ENCODE measurements around the gene MAPK8IP2.

GRCh38 chr22:50653256-50653655 lies 52.7 kb downstream of the MAPK8IP2 start:
- TF ChIP-seq, protein P1, sequence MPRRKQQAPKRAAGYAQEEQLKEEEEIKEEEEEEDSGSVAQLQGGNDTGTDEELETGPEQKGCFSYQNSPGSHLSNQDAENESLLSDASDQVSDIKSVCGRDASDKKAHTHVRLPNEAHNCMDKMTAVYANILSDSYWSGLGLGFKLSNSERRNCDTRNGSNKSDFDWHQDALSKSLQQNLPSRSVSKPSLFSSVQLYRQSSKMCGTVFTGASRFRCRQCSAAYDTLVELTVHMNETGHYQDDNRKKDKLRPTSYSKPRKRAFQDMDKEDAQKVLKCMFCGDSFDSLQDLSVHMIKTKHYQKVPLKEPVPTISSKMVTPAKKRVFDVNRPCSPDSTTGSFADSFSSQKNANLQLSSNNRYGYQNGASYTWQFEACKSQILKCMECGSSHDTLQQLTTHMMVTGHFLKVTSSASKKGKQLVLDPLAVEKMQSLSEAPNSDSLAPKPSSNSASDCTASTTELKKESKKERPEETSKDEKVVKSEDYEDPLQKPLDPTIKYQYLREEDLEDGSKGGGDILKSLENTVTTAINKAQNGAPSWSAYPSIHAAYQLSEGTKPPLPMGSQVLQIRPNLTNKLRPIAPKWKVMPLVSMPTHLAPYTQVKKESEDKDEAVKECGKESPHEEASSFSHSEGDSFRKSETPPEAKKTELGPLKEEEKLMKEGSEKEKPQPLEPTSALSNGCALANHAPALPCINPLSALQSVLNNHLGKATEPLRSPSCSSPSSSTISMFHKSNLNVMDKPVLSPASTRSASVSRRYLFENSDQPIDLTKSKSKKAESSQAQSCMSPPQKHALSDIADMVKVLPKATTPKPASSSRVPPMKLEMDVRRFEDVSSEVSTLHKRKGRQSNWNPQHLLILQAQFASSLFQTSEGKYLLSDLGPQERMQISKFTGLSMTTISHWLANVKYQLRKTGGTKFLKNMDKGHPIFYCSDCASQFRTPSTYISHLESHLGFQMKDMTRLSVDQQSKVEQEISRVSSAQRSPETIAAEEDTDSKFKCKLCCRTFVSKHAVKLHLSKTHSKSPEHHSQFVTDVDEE (CRISPR knock-in tag; IDR thresholded peaks at IDR 0.05) = no peak
- no peak for TF ChIP-seq ZFP3 (CRISPR knock-in tag; IDR thresholded peaks at IDR 0.05)

Measured in SK-N-SH treated with all-trans-retinoic acid at 6 μM for 48 hours (cell line).